OCI-M2 (cell line): ENCODE measurements around the gene HSD3B7.
A peak's percentile ranks its signal among the peaks of the same experiment; 100 is the strongest.
"Not testable (repeated sequence)": the region's sequence is repeated elsewhere in the genome, so short reads cannot be mapped to it uniquely, and the experiment has no call there.

Experiments used
- DNase-seq: peaks from one replicate; lab custom pipeline; 2025; ENCODE audit not compliant: unreplicated experiment; lab: John Stamatoyannopoulos, UW

HSD3B7 gene

DNA sequence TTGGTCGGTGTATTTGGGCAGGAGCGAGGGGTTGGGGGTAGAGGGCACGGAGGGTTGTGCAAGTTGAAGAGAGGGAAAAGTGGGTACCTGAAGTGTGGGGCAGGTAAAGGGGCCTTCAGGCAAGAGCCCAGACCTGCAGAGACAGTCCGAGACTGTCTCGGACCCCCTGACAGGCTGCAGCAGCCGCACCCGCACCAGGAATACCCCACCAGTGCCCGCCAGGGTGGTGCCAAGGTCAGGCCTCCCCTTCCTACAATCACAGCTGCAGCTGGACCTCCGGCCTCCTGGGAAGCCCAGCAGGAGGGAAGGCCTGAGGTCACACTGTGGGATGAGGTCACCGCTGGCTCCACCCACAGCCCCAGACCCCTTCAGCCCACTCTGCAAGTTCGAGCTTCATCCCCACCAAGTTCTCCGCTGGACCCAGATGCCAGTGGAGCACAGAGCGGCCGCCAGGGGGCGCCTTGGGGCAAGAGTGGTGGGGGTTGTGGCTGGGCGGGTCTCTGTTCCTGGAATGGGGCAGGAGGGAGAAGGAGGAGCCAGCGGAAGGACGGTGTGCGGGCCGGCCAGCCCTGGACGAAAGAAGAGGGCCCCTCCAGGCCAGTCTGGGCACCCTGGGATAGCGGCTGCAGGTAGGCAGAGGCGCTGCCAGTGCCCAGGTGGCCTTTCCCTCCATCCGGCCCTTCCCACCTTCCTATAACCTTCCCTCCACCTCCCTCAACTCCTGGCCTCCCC is at the start of gene HSD3B7:
Gene HSD3B7 (plus strand): TSS at position 539 of the 732 bp plus-strand sequence. CDS start 452 bp downstream, outside the sequence.
- no peak for DNase-seq

DNA sequence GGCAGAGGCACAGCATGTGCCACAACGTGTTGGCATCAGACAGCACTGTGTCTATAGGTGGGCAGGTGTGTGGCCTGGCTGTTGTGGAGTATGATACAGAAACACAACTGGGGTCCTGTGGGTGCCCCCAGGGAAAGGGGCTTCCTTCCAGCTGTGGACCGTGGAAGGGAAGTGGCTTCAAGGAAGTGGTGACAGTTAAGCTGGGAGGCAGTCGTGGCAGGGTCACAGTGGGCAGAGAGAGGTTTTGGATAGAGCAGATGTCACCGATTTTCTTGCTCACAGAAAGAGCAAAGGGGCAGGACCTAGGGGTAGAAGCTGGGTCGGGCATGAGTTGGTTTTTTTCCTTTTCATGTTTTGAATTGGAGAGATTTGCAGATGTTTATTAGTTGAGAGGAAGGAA is 47.3 kb upstream of the HSD3B7 start:
- no peak for DNase-seq

DNA sequence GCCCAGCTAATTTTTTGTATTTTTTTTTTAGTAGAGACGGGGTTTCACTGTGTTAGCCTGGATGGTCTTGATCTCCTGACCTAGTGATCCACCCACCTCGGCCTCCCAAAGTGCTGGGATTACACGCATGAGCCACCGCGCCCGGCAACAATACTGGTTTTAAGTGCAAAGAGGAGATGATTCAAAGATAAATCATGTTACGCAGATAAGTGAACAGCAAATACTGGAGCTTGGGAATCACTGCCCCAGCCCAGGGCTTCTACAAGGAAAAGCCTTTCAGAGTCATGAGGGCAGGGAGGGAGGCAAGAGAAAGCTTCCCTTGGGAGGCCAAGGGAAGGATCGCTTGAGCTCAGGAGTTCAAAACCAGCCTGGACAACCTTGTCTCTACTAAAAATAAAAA is 45.4 kb upstream of the HSD3B7 start:
- DNase-seq, result not testable (repeated sequence)

DNA sequence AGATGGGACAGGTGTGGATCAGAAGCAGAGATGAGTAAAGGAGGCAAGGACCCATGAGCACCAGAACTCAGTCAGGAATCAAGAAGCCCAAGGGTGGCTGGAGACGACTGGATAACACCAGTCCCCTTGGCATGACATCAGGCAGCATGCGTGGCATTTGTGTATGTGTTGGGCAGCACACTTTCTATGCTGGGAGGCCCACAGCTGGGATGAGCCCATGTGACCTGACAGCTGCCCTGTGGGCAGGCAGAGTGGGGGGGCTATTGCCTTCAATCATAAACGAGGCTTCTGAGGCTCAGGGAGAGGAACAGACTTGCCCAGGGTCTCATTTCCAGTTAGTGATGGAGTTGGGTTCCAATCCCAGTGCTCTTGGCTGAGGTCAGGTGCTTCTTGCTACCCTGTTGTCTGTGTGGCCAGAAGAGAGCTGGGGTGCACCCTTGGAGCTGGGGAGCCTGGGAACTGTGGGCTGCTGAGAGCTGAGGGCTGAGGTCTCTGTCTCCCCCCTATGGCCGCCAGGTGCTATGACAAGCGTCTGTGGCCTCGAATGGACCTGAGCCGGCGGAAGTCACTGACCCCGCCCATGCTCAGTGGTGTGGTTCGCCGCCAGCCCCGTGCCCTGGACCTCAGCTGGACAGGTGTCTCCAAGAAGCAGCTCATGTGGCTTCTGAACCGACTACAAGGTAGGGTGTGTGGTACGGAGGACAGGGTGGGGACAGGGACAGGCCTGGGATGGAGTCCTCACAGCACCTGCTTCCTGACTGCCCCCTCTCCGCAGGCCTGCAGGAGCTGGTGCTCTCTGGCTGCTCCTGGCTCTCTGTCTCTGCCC is 43.2 kb upstream of the HSD3B7 start:
- no peak for DNase-seq

DNA sequence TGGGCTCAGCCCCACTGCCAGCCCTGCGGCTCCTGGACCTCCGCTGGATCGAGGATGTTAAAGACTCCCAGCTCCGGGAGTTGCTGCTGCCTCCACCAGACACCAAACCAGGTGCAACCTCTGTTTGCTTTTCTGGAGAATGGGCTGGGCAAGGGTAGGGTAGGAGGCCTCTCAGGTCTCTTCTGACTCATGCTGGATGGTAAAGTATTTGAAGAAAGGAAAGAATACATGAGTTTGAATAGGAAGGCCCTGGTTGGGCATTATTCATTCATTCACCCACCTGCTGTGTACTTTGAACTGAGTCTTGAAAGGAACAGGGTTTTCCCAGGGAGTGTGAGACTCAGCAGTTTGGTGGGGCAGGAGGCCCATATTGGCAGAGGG is 42.6 kb upstream of the HSD3B7 start:
- no peak for DNase-seq

DNA sequence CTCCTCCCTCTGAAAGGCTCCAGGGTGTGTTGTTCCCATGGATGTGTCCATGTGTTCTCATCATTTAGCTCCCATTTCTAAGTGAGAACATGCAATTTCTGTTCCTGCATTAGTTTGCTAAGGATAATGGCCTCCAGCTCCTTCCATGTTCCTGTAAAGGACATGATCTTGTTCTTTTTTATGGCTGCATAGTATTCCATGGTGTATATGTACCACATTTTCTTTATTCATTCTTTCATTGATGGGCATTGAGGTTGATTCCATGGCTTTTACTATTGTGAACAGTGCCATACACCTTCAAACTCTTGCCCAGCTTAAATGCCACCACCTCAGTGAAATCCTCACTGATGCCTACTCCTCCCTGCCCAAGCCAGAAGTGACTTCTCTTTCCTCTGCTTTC is 40.7 kb upstream of the HSD3B7 start:
- DNase-seq, result no peak

DNA sequence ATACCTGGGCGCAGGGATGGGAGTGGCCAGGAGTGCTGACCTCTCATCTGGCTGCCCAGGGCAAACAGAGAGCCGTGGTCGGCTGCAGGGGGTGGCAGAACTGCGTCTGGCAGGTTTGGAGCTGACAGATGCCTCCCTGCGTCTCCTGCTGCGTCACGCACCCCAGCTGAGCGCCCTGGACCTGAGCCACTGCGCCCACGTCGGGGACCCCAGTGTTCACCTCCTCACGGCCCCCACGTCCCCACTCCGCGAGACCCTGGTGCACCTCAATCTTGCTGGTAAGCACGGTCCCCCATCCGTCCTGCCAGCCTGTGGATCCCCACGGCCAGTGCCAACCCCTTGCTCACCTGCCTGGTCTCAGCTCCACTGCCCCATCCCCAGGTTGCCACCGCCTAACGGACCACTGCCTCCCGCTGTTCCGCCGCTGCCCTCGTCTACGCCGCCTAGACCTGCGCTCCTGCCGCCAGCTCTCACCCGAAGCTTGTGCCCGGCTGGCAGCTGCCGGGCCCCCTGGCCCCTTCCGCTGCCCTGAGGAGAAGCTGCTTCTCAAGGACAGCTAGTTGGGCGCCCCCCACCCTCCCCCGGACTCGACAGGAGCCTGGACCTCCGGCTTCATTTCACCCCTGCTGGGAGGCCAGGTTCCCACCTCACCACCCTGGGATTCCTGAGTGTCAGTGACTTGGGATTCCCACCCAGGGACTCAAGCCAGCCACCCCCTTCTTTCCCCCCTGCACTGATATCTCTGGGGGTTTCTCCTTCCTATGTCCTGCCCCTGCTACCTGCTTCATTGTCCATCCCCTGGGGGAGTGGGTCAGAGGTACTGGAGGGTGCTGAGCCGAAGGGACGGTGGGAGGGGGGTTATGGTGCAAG is 38.1 kb upstream of the HSD3B7 start:
- no peak for DNase-seq

DNA sequence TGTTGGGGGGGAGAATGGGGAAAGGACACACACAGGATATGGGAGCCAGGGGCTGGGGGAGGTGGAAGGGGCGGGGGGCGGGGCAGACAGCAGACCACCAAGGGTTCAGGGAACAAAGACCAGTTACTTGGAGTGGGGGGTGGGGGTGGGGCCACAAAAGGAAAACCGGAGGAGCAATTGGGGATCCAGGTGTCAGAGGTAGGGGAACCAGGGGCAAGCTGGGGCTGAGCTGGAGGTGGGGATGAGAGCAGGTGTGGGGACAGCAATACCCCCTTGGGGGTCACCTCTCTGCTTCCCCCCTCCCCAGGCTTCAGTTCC is 37.5 kb upstream of the HSD3B7 start:
- DNase-seq, result no peak

DNA sequence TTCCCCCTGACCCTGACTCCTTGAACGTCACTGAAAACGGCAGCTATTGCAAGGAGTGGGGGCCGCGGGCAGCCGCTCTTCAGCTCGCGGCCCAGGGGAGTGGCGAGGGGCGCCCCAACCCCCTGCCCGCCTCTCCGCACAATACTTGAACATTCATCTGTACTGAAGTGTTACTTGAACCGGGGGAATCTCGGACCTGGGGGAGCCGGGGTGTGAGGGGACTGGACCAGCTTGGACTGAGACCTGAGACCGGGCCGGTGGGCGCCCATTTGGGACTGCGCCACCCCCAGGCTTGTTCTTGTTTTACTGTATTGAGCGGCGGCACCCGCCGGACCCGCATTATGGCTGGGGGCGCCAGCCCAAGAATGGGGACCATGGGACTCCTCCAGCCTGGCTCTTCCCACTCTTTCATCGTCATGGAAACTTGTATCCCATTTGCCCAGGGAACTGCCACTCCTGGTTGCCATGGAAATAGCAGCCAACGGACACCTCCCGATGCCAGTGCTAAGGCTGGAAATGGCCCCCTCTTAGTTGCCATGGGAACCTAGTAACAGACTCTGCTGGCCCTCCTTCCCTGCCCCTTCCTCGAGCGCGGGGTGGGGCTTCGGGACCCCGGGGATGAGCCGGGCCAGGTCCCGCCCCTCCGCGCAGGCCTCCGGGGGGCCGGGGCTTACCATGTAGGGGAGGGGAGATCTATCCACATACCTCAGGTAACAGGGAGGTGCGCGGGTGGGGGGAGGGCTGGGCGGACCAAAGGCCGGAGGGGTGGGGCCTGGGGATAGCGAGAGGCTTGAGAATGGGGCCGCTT is 36.9 kb upstream of the HSD3B7 start:
- no peak for DNase-seq

DNA sequence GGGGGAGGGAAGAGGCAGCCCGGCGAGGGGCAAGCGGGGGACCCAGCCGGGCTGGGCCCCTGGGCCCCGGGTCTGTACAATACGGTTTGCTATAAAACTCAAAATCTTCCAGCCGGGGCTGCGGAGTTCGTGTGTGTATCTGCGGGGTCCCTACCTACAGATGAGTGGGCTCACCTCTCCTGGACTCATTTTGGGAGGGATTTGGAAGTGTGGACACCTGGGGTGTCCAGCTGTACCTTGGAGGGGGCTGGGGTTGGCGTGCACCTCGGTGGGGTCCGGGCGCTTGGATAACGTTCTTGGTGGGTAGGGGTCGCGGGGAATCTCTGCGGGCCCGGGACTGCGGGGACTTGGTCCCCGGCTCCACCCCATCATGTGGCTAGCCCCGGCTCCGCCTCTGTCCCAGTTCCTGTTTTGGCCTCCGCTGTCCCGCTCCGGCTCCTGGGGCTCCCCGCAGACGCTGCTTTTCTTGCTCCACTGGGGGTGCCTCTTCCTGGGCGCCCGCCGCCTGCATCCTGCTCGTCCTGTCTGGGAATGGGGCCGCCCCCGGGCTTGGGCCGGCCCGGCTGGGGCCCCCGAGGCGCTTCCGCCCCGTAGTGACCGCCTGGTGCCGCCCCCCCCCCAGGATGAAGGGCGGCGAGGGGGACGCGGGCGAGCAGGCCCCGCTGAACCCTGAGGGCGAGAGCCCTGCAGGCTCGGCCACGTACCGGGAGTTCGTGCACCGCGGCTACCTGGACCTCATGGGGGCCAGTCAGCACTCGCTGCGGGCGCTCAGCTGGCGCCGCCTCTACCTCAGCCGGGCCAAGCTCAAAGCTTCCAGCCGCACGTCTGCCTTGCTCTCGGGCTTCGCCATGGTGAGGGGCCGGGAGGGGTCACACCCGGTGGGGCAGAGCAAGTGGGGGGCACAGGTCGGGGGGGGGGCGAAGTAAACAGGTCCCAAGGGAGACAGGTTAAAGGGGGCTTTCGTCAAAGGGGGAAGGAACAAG is 36.0 kb upstream of the HSD3B7 start, which contains the start of gene ORAI3:
Gene ORAI3 (plus strand): TSS at position 402 of the 983 bp plus-strand sequence. CDS start 222 bp downstream, at position 624.
- no peak for DNase-seq

DNA sequence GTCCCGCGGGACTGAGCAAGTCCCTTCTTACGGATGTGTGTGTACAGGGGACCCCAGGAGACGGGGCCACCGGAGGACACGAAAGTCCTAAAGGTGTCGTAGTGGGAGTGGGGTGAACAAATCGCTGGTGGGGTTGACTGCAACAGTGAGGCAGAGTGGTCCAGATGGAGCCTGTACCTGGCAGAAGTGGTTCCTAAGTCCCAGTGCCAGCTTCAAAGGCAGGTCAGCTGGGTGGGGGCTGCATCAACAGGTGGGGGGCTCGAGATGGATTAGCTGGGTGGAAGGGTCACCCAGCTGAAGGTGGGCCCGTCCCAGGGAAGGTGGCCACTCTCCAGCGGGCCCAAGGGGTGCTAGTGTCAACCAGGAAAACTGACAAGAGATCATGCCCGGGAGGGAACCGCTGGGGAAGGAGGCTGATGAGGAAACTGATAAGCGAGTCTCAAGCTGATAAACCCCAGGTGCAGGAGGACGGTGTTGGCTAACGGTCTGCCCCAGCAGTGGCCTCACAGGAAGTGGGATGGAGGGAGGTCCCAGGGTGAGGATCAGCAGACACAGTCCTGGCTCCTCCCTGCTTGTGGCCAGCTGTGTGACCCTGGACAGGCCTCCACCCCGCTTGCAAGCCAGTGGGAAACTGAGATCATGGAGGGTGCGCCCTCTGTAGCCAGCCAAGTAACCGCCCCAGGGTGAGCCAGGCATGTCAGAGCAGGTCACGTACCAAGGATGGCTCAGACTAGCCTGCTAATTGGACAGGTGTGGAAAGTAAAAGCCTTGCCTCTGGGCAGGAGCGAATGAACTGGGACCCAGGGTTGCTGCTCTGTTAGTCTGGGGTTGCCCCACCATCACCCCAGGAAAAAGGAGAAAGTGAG is 35.1 kb upstream of the HSD3B7 start:
- DNase-seq, result no peak

DNA sequence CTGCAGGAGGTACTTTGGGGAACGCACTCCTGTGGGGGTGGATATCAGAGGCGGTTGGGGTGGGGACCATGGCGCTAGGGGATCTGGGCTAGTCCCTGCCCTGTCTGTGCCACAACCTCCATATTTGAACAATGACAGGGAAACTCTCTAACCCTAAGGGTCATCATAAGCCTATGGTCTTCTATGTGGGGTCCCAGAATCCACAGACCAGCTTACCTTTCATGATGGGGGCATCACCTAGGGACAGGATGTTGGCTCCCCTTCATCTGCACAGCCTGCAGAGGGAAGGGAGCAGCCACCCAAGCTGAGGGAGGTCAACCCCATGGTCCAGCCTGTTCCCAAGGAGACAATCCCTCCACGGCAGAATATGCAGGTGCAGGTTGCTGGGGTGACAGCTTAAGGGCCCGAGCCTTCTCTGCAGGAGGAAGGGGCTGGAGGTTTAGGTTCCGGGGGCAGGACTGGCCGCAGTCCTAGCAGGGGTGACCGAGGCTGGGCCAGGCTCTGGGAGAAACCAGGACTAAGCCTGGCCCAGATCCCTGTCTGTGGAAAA is 34.4 kb upstream of the HSD3B7 start:
- DNase-seq, result no peak

DNA sequence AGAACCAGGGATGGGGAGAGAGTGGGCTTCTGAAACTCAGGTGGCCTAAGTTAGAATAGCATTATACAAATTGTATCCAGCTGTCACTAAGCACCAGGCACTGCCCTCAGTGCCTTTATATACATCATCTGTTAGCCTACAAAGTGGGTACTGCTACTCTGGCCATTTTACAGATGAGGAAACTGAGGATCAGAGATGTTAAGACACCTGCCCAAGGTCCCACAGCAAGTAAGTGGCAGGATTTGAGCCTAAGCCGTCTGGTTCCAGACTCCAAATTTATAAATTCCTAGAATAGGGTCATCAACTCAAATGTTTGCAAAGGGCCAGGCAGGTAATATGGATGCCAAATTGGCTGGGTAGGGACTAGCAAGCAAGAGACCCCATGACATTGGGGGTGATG is 33.8 kb upstream of the HSD3B7 start:
- DNase-seq, result no peak

DNA sequence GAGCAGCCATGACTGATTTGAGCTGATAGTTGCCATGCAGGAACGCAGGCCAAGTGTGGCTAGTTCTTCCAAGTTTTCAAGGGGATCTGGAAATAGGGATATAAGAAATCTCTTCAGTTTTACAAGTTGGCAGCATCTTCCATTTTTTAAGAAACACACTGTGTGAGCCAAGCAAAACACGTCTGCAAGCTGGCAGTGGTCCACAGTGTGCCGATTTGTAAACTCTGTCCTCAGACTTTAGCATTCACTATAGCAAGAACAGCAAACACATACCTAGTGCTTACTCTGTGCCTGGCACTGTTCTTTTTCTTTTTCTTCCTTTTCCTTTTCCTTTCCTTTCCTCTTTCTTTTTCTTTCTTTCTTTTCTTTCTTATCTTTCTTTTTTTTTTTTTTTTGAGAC is 33.3 kb upstream of the HSD3B7 start:
- no peak for DNase-seq

DNA sequence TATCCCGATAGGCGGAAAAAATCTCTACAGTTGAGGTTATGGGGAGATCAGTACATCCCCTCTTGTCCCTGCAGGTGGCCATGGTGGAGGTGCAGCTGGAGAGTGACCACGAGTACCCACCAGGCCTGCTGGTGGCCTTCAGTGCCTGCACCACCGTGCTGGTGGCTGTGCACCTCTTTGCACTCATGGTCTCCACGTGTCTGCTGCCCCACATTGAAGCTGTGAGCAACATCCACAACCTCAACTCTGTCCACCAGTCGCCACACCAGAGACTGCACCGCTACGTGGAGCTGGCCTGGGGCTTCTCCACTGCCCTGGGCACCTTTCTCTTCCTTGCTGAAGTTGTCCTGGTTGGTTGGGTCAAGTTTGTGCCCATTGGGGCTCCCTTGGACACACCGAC is 31.9 kb upstream of the HSD3B7 start:
- no peak for DNase-seq

DNA sequence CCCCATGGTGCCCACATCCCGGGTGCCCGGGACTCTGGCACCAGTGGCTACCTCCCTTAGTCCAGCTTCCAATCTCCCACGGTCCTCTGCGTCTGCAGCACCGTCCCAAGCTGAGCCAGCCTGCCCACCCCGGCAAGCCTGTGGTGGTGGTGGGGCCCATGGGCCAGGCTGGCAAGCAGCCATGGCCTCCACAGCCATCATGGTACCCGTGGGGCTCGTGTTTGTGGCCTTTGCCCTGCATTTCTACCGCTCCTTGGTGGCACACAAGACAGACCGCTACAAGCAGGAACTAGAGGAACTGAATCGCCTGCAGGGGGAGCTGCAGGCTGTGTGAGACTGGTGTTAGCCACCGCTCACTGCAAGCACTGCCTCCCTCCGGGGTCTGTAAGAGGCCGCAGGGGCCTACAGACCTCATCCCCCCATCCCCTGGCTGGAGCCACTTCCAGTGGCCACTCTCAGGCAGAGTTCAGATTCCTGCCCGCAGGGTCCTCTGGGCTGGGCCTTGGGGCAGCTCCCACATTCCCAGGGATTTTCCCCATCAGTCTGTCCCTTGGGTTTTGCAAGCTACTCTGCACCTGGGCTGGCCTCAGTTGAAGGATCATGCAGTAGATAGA is 31.4 kb upstream of the HSD3B7 start:
- peak; percentile 49 for DNase-seq

DNA sequence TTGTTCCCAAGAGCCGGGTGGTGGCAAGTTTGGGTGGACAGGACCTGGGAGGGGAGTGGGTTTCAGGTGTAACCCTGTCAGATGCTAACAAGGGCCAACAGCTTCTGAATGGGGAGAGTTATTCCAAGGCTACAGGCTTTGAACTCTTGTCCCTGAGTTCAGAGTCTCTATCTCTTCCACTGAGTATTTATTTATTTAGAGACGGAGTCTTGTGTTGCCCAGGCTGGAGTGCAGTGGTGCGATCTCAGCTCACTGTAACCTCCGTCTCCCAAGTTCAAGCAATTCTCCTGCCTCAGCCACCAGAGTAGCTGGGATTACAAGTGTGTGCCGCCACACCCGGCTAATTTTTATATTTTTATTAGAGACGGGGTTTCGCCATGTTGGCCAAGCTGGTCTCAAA is 30.0 kb upstream of the HSD3B7 start:
- DNase-seq, result no peak
